Cerebellar cortex (tissue), 1 donor: ENCODE measurements around the gene OR6K2.

Experiments used
- DNase-seq: peaks from one replicate; pipeline ENCODE4 v3.0.0-alpha.2; 2015; ENCODE audit warnings: low spot score

OR6K2 gene

DNA sequence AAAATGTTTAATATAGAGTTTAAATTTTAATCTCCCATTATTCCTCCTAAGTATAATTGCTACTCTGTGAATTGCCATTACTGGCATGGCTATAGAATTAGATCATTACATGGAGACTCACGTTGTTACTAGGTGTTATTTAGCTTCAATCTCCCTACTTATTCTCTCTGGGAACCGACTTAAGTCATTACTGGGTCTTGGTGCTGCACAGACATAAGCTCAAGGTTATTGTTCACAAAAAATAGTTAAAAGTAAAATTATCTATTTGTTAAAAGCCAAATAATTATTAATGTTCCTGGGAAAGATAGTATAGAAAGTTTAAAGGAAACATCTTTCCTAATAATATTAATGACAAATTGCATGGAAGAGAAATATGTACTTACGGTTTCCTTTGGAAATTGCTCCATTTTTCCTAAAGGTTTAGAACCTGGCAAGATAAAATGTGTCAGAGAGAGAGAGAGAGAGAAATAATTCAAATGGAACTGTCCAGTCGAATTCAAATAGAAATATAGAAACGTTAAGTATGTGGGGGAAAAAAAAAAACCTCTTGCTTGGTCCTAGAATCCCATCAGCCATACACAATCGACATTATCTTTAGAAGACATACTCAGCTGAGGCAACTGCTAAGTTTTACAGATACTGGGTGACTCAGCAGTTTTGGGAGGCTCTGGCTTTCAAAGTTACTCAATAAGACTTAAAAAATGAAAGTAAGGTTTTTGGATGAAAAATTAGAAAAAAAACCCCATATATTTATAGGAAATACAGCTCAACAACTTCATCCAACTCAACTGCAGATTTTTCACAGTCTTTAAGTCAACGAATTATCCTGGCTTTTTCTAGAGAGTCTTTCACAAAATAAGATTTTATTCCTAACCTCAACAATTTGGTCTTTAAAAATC lies 14.1 kb downstream of the OR6K2 start, which contains the start of gene SPTA1:
Gene SPTA1 (minus strand): TSS at position 605 of the 899 bp plus-strand sequence. CDS start 198 bp downstream, at position 407.
- DNase-seq, result no peak

DNA sequence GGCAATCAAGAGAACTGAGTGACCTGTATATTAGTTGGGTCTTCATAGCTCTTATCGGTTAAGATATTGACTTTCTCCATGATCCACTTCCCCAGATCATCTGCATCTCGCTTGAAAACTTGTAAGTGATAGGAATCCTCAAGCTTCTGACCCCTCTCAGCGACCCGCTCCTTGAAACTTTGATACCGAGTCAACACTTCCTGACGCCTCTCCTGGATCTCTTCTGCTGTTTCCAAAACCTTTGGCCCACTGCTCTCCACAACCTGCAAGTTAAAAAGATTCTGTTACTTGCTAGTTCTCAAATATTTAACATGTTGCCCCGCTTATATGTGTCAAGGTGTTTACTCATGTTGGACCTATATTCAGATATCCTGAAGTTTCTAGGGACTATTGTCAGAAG lies 15.4 kb downstream of the OR6K2 start:
- DNase-seq, result no peak

DNA sequence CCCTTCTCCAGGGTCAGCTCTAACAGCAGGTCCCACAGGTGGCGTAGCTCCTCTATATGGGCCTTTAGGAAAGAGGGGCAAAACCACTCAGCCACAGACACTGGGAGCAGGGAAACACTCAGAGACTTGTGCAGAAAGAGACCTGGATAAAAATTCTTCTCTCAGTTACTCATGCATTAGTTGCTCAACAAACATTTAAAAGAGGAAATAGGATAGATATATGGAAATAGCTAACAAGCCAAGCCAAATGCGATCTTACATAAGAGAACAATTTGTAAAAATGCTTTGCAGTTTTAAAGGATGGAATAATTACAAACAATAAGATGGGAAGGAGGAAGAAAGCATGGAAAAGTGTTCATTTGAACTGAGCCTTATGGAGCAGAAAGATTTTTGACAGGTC lies 18.8 kb downstream of the OR6K2 start:
- DNase-seq, result no peak

DNA sequence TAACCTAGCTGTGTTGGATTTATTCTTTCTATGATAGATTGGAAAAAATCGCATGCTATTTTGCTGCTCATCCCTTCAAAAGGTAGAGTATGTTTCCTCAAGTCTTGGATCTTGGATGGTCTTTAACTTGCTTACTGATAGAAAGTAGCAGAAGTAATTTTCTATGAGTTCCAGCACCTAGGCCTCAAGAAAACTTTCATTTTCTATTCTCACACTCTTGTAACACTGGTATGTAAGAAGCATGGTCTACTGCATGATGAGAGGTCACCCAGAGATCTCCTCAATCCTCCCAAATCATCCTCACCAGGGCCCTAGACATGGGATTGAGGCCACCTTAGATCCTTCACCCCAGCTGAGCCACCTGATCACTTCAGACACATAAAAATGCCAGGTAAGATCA lies 21.2 kb downstream of the OR6K2 start:
- DNase-seq, result no peak

DNA sequence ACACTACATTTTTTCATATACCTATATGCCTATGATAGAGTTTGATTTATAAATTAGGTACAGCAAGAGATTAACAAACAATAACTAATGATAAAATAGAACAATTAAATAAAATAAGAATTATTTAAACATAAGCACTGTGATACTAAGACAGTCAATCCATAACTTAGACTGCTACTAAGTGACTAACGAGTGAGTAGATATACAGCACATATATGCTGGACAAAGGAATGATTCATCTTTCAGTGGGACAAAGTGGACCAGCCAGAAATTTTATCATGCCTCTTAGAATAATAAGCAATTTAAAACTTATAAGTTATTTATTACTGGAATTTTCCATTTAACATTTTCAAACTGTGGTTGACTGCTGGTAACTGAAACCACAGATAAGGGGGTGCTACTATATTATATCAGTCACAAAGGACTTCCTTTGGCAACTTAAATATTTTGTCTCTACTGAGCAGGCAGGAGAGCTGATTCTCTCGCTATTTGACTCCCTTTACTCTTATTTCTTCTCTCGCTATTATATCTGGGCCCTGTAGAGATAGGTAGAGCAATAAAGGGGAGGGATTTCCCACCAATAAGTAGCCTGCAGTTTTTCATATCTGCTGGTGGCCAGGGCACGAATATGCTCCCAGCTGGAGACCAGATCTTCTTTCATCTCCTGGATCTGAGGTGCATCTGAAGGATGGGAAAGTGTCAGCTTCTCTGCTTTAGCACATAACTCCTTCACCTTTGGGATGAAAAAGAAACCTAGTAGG lies 24.7 kb downstream of the OR6K2 start:
- DNase-seq, result no peak

DNA sequence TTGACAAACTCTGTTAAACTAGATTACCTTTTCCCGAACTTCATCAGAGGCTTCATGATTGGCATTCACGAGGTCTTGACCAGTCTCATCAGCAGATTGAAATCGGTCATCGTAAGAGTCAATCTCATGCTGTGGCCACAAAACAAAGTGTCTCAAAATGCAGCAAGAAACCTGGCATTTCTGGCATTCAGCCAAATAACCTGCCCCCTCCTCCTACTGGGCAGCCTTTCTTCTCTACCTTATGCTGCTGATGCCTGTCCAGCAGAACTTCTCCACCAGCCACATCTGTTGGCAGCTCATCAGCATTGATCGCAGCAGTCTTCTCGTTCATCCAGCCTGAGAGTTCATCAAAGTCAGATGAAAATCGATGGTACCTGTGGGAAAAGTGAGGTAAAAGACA lies 26.1 kb downstream of the OR6K2 start:
- no peak for DNase-seq

DNA sequence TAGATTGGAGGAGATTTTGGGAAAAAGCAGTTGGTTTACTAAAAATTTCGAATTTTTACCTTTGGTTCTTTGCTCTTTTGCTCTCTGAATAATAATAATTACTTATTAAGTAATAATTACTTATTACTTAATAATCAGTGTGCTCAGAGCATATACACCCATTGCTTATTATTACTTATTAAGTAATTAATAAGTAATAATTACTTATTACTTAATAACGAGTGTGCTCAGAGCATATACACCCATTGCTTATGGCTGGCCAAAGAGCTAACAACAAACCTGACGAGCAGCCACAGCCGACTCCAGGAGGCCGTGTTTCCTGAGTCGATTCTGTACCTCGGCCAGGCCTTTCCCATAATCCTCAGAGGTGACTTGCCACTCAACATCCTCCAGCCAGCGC lies 34.4 kb downstream of the OR6K2 start:
- no peak for DNase-seq

DNA sequence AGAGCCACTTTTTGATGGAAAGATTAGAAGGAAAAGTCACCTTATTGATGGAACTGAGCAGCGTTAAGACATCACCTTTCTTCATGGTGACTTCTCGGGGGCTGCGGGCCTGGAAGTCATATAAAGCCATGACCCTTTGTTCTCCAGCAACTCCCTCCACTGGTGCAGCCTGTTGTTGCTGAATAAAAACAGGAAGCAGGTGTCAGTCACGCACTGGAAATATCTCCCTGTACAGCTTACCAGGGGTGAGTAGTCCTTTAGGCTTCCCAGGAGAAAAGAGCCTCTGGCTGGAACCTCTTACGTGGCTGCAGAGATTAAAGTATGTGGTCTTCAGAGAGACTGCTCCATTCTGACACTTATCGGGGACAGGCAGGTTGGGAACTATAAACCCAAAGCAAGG lies 45.9 kb downstream of the OR6K2 start:
- DNase-seq, result no peak

DNA sequence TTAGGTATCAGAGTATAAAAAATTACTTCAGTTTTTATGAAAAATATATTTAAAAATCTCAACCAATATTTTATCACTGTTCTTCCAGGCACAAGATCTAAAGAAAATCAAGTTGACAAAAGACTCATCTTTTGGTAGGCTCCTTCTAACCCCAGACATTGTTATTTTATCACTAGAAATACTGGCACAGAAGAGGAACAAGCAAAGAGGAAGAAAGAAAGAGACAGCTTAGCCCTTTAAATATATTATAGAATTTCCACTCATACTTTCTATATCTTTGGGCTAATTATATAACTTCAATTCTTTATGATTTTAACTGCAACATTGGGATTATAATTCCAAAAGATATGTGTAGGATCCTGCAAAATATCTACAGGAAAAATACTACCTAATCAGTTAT lies 46.4 kb downstream of the OR6K2 start:
- no peak for DNase-seq

DNA sequence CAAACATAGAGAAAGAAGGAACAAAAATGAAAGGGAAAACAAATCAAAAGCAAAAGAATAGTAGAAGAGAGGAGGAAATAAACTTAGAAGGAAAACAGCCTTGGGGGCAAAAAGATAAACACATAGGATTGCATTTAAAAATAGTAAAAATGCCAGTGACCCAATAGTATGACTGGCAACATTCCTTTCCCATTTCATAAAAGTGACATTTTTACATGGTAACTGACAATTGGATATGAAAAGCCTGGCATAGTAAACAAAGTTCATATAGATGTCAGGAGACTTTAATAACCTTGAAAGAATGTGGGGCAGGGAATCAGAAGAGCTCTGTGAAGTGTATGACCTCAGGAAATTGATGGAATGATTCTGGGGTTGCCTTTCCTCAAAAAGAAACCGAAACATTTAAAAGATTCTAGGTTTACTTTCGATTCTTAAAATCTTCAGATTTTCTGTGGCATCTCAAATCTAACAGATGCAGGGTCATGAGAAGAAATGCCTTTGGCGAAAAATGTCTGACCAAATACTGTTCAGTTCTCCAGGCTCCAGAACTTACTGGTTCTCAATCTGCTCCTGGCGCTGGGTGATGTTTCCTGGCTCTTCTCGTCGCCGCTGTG lies 47.6 kb downstream of the OR6K2 start:
- no peak for DNase-seq
